Fibroblast of pulmonary artery (primary cell): Measurements from ENCODE around the gene MEIS2.

Experiments used
- DNase-seq: peaks from one replicate; pipeline ENCODE4 v3.0.0-alpha.2; 2010; ENCODE audit warnings: low read depth
- H3K4me3 ChIP-seq: replicated peaks from 2 replicates; pipeline ENCODE4 v1.5.1; 2011; ENCODE audit warnings: low read depth, mild to moderate bottlenecking, control low read depth, low read length, moderate library complexity
- TF ChIP-seq, protein P1 (sequence below): IDR thresholded peaks from 2 replicates; pipeline ENCODE4 v1.5.1; 2011; ENCODE audit warnings: mild to moderate bottlenecking, control low read depth, low read length, inconsistent platforms; ENCODE audit errors: missing control alignments

Gene MEIS2

DNA sequence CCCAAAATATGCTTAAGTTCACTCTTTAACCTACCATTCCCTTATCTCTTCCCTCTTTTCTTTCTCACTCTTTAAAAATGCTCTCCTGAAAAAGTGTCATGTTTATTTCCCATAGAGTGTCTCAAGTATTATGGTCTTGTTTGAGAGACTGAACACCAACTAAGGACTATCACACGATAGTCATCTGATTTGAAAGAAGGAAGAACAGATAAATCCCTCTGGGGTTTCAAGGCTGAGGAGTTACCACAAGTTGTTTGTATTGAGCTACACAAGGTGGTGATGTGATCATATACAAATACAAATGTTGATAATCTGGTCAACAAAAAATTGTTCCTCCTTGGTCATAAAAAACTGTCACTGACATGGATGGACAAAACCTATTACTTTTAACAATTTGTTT lies 13.8 kb downstream of the MEIS2 start:
- TF ChIP-seq, protein P1, sequence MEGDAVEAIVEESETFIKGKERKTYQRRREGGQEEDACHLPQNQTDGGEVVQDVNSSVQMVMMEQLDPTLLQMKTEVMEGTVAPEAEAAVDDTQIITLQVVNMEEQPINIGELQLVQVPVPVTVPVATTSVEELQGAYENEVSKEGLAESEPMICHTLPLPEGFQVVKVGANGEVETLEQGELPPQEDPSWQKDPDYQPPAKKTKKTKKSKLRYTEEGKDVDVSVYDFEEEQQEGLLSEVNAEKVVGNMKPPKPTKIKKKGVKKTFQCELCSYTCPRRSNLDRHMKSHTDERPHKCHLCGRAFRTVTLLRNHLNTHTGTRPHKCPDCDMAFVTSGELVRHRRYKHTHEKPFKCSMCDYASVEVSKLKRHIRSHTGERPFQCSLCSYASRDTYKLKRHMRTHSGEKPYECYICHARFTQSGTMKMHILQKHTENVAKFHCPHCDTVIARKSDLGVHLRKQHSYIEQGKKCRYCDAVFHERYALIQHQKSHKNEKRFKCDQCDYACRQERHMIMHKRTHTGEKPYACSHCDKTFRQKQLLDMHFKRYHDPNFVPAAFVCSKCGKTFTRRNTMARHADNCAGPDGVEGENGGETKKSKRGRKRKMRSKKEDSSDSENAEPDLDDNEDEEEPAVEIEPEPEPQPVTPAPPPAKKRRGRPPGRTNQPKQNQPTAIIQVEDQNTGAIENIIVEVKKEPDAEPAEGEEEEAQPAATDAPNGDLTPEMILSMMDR: no peak
- no peak for DNase-seq
- no peak overlapping the region for H3K4me3 ChIP-seq

DNA sequence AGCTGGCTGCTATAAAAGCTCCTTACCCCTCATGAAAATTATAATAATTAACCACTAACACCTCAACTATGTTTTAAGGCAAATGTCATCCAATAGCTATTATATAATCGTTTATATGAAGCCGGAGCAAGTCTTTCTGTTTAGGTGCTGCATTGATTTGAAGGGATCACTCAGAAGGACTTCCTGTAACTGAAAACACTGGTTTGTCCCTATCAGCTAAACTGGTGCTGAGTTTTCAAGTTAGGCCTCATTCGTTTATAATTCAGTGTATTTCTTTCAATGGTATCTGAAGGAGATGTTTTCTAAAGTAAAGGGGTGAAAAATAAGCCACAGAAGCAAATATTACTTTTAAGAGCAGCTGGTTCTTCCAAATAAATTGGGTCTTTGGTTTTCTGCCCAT lies 14.2 kb downstream of the MEIS2 start:
- TF ChIP-seq, protein P1: no peak
- H3K4me3 ChIP-seq: no peak overlapping the region
- no peak for DNase-seq

DNA sequence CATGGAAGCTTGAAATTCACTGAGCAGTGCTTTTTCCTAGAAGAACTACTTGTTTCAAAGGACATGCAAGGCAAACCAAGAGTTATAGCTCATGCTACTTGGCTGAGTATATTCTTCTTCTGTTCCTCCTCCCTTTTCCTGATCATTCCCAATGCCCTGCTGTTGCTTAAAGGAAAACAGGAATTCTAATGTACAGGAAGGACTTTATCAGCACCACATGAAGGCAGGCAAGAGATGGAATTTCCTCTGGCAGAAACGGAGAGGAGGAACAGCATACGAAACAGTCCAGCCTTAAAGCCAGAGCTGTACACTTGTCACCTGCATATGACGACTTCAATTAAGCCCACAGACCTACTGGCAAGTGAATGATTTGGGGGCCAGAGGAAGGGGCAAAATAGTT lies 15.7 kb downstream of the MEIS2 start:
- TF ChIP-seq, protein P1: no peak
- DNase-seq: peak; percentile 75

DNA sequence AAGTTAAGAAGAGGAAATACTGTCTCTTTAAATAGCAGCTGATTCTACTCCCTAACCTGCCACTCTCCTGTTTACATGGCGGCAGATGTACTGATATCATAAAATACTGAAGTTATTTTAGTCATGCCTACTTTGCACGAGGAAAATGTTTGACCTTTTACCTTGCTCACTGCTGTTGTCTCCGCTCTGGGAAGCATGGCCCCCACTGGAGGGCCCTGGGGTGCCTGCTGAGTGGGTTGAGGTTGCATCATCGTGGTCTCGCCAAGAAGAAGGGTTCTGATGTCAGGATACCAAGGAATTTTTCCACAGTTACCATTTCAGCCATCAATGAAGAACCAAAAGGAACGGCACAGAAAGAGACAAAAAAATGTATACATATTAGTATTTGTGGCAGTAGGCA lies 16.7 kb downstream of the MEIS2 start:
- DNase-seq: no peak
- H3K4me3 ChIP-seq: no peak overlapping the region
- TF ChIP-seq, protein P1: no peak

More for the DNA sequence above, 15.7 kb downstream of the MEIS2 start:
- H3K4me3 ChIP-seq: no peak overlapping the region

DNA sequence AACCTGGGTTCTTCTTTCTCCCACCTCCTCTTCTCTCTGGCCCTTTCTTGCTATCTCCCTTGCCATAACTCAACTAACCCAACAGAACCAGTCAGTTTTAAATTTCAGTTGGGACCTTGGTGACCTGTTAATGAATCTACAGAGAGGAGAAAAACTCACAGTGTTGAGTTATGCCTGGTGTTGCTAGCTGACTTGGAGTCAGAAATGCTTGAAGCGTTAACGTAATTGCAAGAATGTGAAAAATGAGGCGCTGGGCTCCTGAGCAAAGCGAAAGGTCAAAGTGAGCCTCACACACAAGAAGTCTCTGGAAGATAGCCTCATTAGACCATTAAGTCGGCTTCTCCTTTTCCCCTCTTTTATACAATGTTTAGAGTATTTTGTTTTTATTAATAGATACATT lies 18.4 kb downstream of the MEIS2 start:
- TF ChIP-seq, protein P1: no peak
- no peak for DNase-seq
- no peak overlapping the region for H3K4me3 ChIP-seq

DNA sequence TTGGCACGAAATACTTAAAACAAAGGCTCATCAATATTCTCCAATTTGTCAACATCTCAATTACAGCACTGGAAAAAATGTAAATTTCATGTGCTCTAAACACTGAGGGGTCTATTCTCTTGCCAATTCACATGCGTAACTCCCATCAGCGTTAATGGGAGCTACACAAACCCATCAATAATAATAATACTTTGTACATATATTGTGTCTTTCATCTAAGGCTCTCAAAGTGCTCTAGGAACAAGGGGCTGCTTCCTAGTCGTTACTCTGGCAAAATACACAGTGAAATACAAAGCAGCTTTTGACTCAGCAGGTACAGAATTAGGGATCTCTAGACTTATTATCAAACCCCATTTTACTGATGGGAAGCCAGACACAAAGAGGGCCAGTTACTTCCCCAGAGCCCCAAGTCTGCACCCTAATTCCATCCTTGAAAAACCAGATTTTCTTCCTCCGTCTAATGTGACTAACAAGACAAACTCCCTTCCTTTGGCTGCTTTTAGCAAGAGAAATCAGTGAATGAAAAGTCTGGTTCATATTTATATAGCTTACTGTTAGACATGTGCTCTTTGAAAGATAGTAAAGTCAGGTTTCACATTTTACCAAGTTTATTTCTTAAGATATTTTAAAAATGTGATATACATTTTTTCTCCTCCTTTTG lies 20.0 kb downstream of the MEIS2 start:
- TF ChIP-seq, protein P1: no peak
- peak overlapping the region; percentile 13 for H3K4me3 ChIP-seq
- DNase-seq: no peak

DNA sequence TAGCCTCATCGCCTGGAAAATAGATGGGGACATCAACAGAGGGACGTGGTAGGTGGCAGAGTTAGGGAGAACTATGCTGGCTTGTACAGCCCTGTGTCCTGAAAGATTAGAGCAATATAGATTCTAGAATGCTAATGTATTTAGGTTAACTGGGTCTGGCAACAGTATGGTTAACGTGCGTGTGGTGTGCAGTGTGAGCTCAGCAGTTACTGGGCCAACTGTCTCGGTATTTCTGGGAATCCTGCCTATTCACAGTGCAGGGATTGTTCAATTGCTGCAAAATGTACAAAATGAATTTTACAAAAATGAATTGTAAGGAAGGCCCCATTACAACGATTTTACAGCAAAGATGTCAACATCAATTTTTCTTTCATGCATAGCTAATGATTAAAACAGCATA lies 20.6 kb downstream of the MEIS2 start:
- peak; percentile 89 for DNase-seq
- TF ChIP-seq, protein P1: no peak

More for the DNA sequence above, 20.6 kb downstream of the MEIS2 start:
- peak overlapping the region; percentile 13 for H3K4me3 ChIP-seq
